Ecto neural progenitor cell (in vitro differentiated cells): Measurements from ENCODE around the gene MYO3B.

ENCODE experiments used
- DNase-seq: peaks from one replicate; pipeline ENCODE4 v3.0.0-alpha.2; 2018; ENCODE audit warnings: low spot score

MYO3B gene

GRCh38 chr2:170369228-170369627 is 191.3 kb downstream of the MYO3B start:
- DNase-seq: no peak

- no peak for DNase-seq
Observed at GRCh38 chr2:170369894-170370293, 191.9 kb downstream of the MYO3B start.

GRCh38 chr2:170371231-170371998 is 193.5 kb downstream of the MYO3B start:
- no peak for DNase-seq

- no peak for DNase-seq
Observed at GRCh38 chr2:170375192-170375591, 197.2 kb downstream of the MYO3B start.

GRCh38 chr2:170377500-170378207 is 199.7 kb downstream of the MYO3B start:
- DNase-seq: no peak

- no peak for DNase-seq
Observed at GRCh38 chr2:170380267-170380666, 202.3 kb downstream of the MYO3B start.

GRCh38 chr2:170381678-170382077 is 203.7 kb downstream of the MYO3B start:
- no peak for DNase-seq

GRCh38 chr2:170386554-170386953 is 208.6 kb downstream of the MYO3B start:
- no peak for DNase-seq

- no peak for DNase-seq
Observed at GRCh38 chr2:170391018-170391417, 213.1 kb downstream of the MYO3B start.

GRCh38 chr2:170391697-170392096 is 213.8 kb downstream of the MYO3B start:
- DNase-seq: no peak

- DNase-seq: no peak
Observed at GRCh38 chr2:170393861-170394498, 216.0 kb downstream of the MYO3B start.

- no peak for DNase-seq
Observed at GRCh38 chr2:170394641-170395387, 216.9 kb downstream of the MYO3B start.

GRCh38 chr2:170396799-170397459 is 219.0 kb downstream of the MYO3B start:
- no peak for DNase-seq

- no peak for DNase-seq
Observed at GRCh38 chr2:170401187-170401586, 223.2 kb downstream of the MYO3B start.

GRCh38 chr2:170404846-170405245 is 226.9 kb downstream of the MYO3B start:
- no peak for DNase-seq

- no peak for DNase-seq
Observed at GRCh38 chr2:170405326-170405725, 227.4 kb downstream of the MYO3B start.

GRCh38 chr2:170408461-170409163 is 230.7 kb downstream of the MYO3B start:
- DNase-seq: peak; percentile 50

GRCh38 chr2:170409164-170409535 is 231.2 kb downstream of the MYO3B start:
- peak; percentile 84 for DNase-seq

GRCh38 chr2:170411660-170412059 is 233.7 kb downstream of the MYO3B start:
- DNase-seq: no peak

GRCh38 chr2:170420961-170421687 is 243.2 kb downstream of the MYO3B start:
- no peak for DNase-seq

- DNase-seq: no peak
Observed at GRCh38 chr2:170423919-170424318, 246.0 kb downstream of the MYO3B start.
